RWPE2 (cell line): ENCODE measurements around the gene NR2F1-AS1.

Source experiments
- ATAC-seq: fragments of 200-7000 bp; cut with Tn5 transposase; 3 replicates; pipeline ENCODE4 v1.9.1; 2021; ENCODE audit warnings: low read depth
- DNase-seq: peaks from one replicate; pipeline ENCODE4 v3.0.0-alpha.2; 2020; ENCODE audit warnings: low spot score
- H3K27ac ChIP-seq: fragments of 450-650 bp; 2 replicates; pipeline ENCODE4 v1.5.1; 2017; ENCODE audit warnings: mild to moderate bottlenecking; ENCODE audit not compliant: poor library complexity, severe bottlenecking
- H3K27me3 ChIP-seq: fragments of 250-450 bp; sonication (Bioruptor Pico); 2 replicates; pipeline ENCODE4 v1.5.1; 2021; ENCODE audit warnings: mild to moderate bottlenecking, moderate library complexity; ENCODE audit not compliant: insufficient read depth, poor library complexity, severe bottlenecking
- H3K36me3 ChIP-seq: fragments of 250-450 bp; sonication (Bioruptor Pico); 2 replicates; pipeline ENCODE4 v1.5.1; 2020; ENCODE audit warnings: low read depth, mild to moderate bottlenecking, moderate library complexity
- H3K4me1 ChIP-seq: fragments of 250-450 bp; sonication (Bioruptor Pico); 2 replicates; pipeline ENCODE4 v1.5.1; 2021; ENCODE audit warnings: mild to moderate bottlenecking, moderate library complexity; ENCODE audit not compliant: insufficient read depth, poor library complexity, severe bottlenecking
- H3K4me3 ChIP-seq: fragments of 250-450 bp; sonication (Bioruptor Pico); 2 replicates; pipeline ENCODE4 v1.5.1; 2021; ENCODE audit warnings: mild to moderate bottlenecking, moderate library complexity; ENCODE audit not compliant: severe bottlenecking
- H3K9me3 ChIP-seq: fragments of 250-450 bp; sonication (Bioruptor Pico); 2 replicates; pipeline ENCODE4 v1.5.1; 2021; ENCODE audit warnings: mild to moderate bottlenecking, moderate library complexity; ENCODE audit not compliant: severe bottlenecking
- CTCF ChIP-seq: fragments of 450-650 bp; IDR thresholded peaks from one replicate; pipeline ENCODE4 v1.5.1; 2017; ENCODE audit warnings: mild to moderate bottlenecking, moderate library complexity; ENCODE audit not compliant: poor library complexity, severe bottlenecking

NR2F1-AS1 gene

GRCh38 chr5:93593476-93594131 is 12.6 kb upstream of the NR2F1-AS1 start:
- Histone ChIP-seq H3K9me3 (no peaks in the 10 kb centered on the region), H3K27ac (no peak overlapping the region), H3K36me3 (no peaks in the 10 kb centered on the region), H3K27me3 (no peaks in the 10 kb centered on the region), H3K4me1 (no peaks in the 10 kb centered on the region), H3K4me3 (no peak overlapping the region)
- no peak for DNase-seq
- no peak for TF ChIP-seq CTCF
- no peak for ATAC-seq

DNA sequence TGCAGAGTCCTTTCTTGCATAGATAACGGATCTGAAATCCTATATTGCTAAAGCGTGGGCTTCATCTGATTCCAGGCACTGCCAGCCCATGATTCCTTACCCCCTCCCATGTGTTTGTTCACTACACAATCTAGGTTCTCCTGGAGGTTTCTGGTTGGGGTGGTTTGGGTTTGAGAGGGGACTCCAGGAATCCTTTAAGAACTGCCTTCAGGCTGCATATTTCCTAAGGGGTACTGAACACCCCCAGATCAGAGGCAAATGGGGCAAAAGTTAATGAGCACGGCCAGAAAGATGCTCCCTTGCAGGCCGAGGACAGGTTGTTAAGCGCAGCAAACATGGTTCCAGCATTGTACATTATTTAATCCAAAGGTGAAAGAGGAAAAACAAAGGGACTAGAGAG is 11.9 kb upstream of the NR2F1-AS1 start:
- no peaks in the 10 kb centered on the region for H3K27me3 ChIP-seq
- no peak overlapping the region for H3K4me3 ChIP-seq
- H3K27ac ChIP-seq: no peak overlapping the region
- H3K4me1 ChIP-seq: no peaks in the 10 kb centered on the region
- H3K36me3 ChIP-seq: no peaks in the 10 kb centered on the region
- DNase-seq (no peak), ATAC-seq (no peak)
- H3K9me3 ChIP-seq: no peaks in the 10 kb centered on the region
- TF ChIP-seq CTCF: no peak

DNA sequence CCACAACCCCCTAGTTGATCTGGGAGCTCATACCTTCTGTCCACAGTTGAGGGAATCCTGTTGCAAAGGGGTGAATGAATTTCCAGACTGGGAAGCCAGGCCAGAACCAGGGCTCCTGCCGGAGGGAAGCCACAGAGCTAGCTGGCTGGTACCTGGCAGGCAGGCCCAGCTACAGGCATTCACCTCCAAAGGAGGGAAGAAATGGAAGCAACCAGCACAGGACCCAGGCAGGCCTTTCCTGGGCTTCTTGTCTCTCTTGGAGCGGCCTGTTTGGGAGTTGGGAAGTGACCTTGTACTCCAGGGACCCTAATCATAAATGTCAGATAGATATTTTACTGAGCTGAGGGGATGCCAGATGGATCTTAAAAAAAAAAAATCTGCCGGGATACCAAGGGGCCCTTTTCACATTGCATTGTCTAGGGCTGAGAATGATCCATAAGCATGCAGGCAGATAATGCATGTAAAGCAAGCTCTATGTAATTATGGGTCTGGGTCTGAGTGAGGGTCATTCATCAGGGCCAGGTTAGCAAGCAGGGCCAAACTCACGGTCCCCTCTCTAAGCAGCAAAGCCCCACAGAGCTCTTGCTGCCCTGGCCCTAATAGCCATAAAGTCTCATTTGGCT is 10.4 kb upstream of the NR2F1-AS1 start:
- no peaks in the 10 kb centered on the region for H3K9me3 ChIP-seq
- H3K27me3 ChIP-seq: peaks cover 2% of the 10 kb centered on the region
- no peak overlapping the region for H3K4me3 ChIP-seq
- no peak overlapping the region for H3K27ac ChIP-seq
- DNase-seq (no peak), ATAC-seq (no peak)
- TF ChIP-seq CTCF: no peak
- no peaks in the 10 kb centered on the region for H3K4me1 ChIP-seq
- no peaks in the 10 kb centered on the region for H3K36me3 ChIP-seq

DNA sequence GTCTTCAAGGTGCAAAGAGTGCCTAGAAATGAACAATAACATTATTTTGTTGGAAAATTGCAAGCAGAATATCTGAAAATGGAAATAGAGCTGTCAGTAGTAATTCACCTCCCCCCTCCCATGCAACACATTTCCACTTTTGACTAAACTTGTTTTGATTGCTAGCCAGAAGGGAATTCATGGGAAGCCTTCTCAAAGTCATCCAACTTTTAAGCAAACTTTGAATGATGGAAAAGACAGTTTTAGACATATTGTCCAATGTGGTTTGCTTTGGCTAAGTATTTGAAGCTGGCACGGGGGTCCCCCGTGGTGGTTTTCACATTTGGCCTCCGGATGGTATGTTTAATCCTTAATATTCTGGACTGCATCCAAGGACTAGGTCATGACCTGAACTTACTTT is 9.5 kb upstream of the NR2F1-AS1 start:
- DNase-seq: no peak
- no peak for ATAC-seq
- H3K4me1 ChIP-seq: no peaks in the 10 kb centered on the region
- no peak overlapping the region for H3K4me3 ChIP-seq
- TF ChIP-seq CTCF: no peak
- H3K27me3 ChIP-seq: peaks cover 7% of the 10 kb centered on the region
- no peak overlapping the region for H3K27ac ChIP-seq
- H3K9me3 ChIP-seq: no peaks in the 10 kb centered on the region
- no peaks in the 10 kb centered on the region for H3K36me3 ChIP-seq

DNA sequence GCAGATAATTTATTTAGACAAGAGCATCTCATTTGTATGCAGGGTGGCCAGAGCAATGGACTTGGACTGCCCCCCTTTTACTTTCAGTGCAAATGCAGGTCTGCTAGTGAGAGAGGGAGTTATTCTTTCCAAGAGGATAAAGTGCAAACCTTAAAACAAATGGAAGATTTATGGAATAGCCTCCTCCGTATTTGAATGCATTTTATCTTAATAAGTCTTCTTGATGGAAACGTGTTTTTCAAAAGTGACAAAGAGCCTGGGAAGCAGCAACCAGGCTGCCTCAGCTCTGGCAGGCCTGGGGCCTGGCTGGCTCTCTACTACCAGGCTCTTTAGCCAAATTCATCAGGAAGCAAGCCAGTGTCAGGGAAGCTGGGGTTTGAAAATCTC is 8.8 kb upstream of the NR2F1-AS1 start:
- no peak for ATAC-seq
- no peak for DNase-seq
- Histone ChIP-seq H3K27ac (no peak overlapping the region), H3K27me3 (peaks cover 7% of the 10 kb centered on the region), H3K4me1 (no peaks in the 10 kb centered on the region), H3K9me3 (no peaks in the 10 kb centered on the region), H3K4me3 (no peak overlapping the region), H3K36me3 (no peaks in the 10 kb centered on the region)
- TF ChIP-seq CTCF: no peak
